Activated CD4-positive, alpha-beta T cell treated with anti-CD3 and anti-CD28 coated beads, Interleukin-2, Interleukin-6, amounts not matched to agents 100 ng/mL and 50 ng/mL, durations not matched to agents 16 hours and 8 hours (primary cell): ENCODE results near the gene ST3GAL3.

ENCODE experiments used
- DNase-seq: peaks from one replicate; pipeline ENCODE4 v3.0.0-alpha.2; 2020

Gene ST3GAL3, protein sequence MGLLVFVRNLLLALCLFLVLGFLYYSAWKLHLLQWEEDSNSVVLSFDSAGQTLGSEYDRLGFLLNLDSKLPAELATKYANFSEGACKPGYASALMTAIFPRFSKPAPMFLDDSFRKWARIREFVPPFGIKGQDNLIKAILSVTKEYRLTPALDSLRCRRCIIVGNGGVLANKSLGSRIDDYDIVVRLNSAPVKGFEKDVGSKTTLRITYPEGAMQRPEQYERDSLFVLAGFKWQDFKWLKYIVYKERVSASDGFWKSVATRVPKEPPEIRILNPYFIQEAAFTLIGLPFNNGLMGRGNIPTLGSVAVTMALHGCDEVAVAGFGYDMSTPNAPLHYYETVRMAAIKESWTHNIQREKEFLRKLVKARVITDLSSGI

DNA sequence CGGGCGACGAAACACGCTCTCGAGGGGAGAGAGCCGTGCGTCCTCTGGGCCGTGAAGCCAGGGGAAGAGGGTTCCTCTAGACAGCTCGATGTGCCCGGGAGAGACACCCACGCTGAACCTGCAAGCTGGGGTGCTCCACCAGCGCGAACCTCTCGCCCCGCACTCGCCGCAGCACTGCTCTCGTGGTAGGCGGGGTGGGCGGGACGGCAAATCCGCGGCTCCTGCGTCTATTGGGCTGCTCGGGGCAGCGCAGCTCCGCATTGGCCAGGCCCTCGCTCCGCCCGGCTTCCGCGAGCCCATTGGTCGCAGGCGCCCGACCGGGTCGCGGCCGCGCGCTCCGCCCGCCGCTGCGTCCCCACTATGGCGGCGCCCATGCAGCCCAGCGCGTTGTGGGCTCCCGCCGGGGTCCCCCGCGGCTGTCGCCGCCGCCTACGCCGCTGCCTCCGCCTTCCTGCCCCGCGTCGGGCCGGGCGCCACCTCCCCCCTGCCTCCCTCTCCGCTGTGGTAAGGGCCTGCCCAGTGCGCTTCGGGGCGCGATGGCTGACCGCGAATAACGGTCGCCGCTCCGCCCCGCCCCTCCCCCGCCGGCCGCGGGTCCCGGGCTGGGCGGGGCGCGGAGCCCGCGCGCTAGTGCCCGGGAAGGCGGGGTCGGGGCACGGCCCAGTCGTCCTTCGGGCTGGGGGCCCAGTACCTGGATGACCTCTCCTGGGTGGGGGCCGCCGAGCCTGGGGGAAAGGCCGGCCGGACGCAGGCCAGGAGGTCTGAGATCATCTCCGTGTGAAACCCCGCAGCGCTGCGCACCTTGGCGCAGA, at the start of gene ST3GAL3:
Gene ST3GAL3, plus strand, starts transcription at position 347 of the 812 bp plus-strand sequence. CDS start 28,727 bp downstream, outside the sequence.
- peak; percentile 95 for DNase-seq

- no peak for DNase-seq
These were observed 47.8 kb upstream of the ST3GAL3 start for GRCh38 chr1:43659212-43660166.

- DNase-seq, result no peak
These were observed 47.0 kb upstream of the ST3GAL3 start for GRCh38 chr1:43660355-43660754.

DNA sequence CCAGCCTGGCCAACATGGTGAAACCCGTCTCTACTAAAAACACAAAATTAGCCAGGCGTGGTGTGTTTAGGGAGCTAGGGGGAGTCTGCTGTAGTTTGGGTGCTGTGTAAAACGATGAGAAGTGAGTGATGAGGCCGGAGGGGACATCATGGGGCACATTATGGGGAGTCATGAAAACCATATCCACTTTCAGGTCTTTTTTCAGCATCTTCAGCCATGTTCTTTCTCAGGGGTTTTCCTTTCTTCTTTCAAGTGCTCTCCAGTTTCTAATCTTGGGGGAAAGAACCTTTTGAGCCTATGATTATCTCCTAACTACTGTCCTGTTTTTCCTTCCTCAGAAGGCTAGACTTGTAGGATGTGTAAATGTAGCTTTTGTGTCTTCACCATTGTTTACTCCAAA, 43.0 kb upstream of the ST3GAL3 start:
- DNase-seq, result no peak

GRCh38 chr1:43666608-43667007, 40.7 kb upstream of the ST3GAL3 start:
- no peak for DNase-seq

- DNase-seq, result no peak
These were observed 38.4 kb upstream of the ST3GAL3 start for GRCh38 chr1:43668956-43669355.

- no peak for DNase-seq
These were observed 37.5 kb upstream of the ST3GAL3 start for GRCh38 chr1:43669878-43670277.

DNA sequence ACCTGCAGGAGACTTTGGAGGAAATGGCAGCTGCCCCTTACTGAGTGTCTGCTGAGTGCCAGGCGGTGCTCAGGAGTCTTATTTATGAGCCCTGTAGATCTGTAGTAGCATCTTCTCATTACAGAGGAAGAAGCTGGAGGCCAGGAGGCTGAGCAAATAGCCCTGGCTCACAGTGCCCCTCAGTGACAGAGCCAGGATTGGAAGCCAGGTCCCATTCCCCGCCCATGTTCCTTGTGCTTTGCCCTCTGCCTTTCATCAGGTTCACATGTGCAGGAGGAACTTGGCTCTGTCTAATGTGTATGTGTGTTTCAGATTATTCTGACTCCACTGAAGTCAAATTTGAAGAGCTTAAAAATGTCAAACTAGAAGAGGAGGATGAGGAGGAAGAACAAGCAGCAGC, 36.1 kb upstream of the ST3GAL3 start:
- DNase-seq, result no peak

DNA sequence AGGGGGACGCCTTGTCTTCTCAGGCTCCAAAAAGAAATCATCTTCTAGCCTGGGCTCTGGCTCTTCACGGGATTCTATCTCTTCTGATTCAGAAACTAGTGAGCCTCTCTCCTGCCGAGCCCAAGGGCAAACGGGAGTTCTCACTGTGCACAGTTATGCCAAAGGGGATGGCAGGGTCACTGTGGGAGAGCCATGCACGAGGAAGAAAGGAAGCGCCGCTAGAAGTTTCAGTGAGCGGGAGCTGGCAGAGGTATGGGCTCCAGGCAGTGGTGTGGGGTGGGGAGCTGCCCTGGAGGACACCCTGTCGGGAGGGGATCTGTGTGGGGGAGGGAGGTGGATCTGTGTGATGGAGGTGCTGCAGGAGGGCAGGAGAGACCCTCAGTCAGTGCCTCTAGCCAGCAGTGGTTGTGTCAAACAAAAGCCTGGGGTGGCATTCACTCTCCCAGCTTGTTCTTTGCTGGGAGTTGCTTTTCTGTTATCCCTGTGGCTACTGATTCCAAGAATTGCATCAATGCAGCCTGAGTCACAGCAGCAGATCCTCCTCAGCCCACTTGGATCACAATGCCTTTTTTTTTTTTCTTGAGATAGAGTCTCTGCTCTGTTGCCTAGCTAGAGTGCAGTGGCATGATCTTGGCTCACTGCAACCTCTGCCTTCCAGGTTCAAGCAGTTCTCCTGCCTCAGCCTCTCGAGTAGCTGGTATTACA, 35.6 kb upstream of the ST3GAL3 start:
- DNase-seq, result no peak

DNA sequence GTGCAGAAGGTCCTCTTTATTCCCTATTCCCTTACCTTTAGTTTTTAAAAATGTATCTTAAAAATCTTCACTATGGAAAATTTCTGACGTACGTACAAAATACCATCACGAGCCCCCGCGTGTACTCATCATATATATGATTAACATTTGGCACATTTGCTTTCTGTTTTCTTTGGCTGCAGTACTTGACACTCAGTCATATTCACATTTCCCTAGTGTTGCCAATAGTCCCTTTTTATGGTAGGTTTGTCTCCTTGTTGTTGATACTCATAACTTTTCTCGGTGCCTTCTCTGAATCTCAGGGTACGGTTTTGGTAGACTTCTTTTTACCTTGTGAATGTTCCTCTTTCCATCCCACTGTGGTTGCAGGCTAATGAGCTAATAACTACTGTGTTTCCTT, 34.1 kb upstream of the ST3GAL3 start:
- no peak for DNase-seq

GRCh38 chr1:43678940-43679339, 28.4 kb upstream of the ST3GAL3 start:
- DNase-seq, result no peak

DNA sequence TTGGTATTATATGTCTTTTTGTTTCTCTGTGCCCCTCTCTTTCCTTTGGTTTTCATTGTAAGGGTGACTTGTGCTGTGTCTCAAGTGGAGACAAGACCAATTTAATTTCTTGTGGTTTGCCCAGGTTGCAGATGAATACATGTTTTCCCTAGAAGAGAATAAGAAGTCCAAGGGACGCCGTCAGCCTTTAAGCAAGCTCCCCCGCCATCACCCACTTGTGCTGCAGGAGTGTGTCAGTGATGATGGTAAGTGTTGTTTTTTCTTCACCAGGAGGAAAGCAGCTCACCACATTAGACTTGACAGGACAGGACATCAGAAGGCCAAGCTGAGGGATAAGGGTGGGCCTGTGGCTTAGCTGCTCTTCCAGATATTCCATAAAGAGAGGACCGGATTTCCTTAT, 23.8 kb upstream of the ST3GAL3 start:
- no peak for DNase-seq

DNA sequence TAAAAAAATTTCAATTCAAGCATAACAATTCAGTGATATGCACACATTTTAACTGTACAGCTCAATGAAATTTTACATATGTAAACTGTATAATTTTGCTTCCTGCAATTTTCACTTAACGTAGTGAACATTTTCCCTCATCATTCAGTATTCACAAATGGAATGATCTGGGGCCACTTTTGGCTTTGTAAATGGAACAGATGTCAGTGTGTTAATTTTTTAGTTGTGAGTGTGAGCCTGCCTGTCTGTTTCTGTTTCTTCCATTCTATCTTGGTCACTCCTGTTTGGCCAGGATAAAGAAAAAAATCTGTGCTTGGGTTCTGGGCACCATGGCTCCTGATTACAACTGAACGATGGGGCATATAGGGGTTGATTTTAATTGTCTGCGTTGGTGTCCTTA, 20.5 kb upstream of the ST3GAL3 start:
- no peak for DNase-seq

- no peak for DNase-seq
These were observed 19.8 kb upstream of the ST3GAL3 start for GRCh38 chr1:43687301-43688108.

- DNase-seq, result no peak
These were observed 19.3 kb upstream of the ST3GAL3 start for GRCh38 chr1:43688109-43688387.

DNA sequence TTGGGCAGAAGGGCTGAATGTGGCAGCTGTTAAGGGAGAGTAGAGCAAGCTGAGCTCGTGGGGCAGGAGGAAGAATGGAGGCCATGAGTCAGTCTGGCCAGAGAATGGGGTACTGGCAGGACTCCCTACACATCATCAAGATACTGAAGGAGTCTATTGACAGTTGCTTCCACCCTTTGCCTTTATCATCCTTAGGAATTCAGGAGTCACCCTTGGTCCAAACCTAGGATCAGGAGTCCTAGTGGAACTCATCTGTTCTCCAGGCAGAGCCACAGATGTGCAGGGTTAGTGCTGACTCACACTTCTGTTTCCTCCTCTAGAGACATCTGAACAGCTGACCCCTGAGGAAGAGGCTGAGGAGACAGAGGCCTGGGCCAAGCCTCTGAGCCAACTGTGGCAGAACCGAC, 18.7 kb upstream of the ST3GAL3 start:
- no peak for DNase-seq

DNA sequence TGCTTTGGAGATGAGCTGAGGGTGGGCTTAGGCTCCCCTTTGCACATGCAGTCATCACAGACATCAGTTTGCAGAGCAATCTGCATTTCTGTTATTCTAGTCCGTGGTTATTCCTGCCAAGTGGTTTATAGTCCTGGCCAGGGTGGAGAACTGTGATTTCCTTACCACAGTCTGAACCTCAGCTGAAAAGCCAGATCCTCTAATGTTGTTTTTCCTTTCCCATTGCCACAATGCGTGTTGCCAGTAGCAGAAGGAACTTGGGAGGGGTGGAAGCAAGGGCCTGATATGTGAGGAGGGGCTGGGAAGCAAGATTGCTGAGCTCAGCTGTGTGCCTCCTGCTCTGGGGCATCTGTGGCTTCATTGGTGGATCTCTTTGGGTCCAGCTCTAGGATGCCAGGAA, 18.0 kb upstream of the ST3GAL3 start:
- no peak for DNase-seq

- DNase-seq, result no peak
These were observed 15.2 kb upstream of the ST3GAL3 start for GRCh38 chr1:43691871-43692815.

- no peak for DNase-seq
These were observed 14.0 kb upstream of the ST3GAL3 start for GRCh38 chr1:43693371-43693770.

DNA sequence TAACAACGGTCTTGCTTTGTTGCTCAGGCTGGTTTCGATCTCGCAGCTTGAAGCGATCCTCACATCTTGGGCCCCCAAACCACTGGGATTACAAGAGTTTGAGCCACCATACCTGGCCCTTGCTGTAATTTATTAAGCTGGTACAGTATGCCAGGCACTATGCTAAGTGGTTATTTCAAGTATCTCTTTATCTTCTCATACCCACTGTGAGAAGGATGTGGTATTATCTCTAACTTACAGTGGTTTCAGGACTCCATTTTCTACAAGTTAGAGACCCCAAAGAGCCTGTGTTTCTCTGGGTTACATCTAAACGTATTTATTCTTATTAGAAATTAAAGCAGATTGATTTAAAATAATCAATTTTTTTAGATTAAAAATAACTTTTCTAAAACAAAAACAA, 8.1 kb upstream of the ST3GAL3 start:
- no peak for DNase-seq

DNA sequence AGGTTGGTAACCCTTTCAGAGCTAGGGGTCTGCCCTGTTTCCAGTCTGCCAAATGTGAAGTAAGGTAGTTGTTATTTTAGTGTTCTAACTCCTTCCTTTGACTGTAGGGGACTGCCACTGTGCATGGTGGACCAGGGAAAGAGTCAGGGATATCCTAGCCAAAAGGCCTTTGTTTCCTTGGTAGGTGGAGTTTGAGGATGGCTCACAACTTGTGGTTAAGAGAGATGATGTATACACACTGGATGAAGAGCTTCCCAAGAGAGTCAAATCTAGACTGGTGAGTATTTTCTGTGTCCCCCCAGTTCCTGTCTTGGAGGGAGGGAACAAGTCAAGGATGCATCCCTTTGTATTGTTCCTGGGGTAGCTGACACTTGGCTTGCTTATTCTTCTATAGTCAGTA, 3.5 kb upstream of the ST3GAL3 start:
- no peak for DNase-seq
